ENCODE data around the gene PPP1R9B.
A peak's percentile ranks its signal among the peaks of the same experiment; 100 is the strongest.

PPP1R9B gene

GRCh38 chr17:50150354-50151040 is at the start of gene PPP1R9B:
Gene PPP1R9B, minus strand, starts transcription at chr17:50150677. Its CDS starts 164 bp downstream, at chr17:50150513.
- DNase-seq = no peak

- DNase-seq = peak; percentile 96
Observed at GRCh38 chr17:50199803-50200456, 49.5 kb upstream of the PPP1R9B start.

- DNase-seq = peak; percentile 56
Observed at GRCh38 chr17:50199211-50199802, 48.8 kb upstream of the PPP1R9B start.

- DNase-seq = peak; percentile 66
Observed at GRCh38 chr17:50198026-50198669, 47.7 kb upstream of the PPP1R9B start.

GRCh38 chr17:50196826-50197225 is 46.3 kb upstream of the PPP1R9B start:
- peak; percentile 93 for DNase-seq

GRCh38 chr17:50196036-50196435 is 45.6 kb upstream of the PPP1R9B start:
- no peak for DNase-seq

GRCh38 chr17:50194934-50195865 is 44.7 kb upstream of the PPP1R9B start:
- DNase-seq = peak; percentile 79

GRCh38 chr17:50194140-50194933 is 43.9 kb upstream of the PPP1R9B start:
- DNase-seq = peak; percentile 56

- DNase-seq = peak; percentile 59
Observed at GRCh38 chr17:50192618-50193291, 42.3 kb upstream of the PPP1R9B start.

GRCh38 chr17:50192144-50192617 is 41.7 kb upstream of the PPP1R9B start:
- peak; percentile 64 for DNase-seq

- DNase-seq = peak; percentile 78
Observed at GRCh38 chr17:50191359-50192143, 41.1 kb upstream of the PPP1R9B start.

- DNase-seq = peak; percentile 82
Observed at GRCh38 chr17:50190603-50191358, 40.3 kb upstream of the PPP1R9B start.

- DNase-seq = no peak
Observed at GRCh38 chr17:50190293-50190602, 39.8 kb upstream of the PPP1R9B start.

GRCh38 chr17:50189550-50190292 is 39.2 kb upstream of the PPP1R9B start:
- DNase-seq = peak; percentile 78

GRCh38 chr17:50188921-50189549 is 38.6 kb upstream of the PPP1R9B start:
- DNase-seq = peak; percentile 78

GRCh38 chr17:50188531-50188920 is 38.0 kb upstream of the PPP1R9B start:
- peak; percentile 77 for DNase-seq

GRCh38 chr17:50187751-50188530 is 37.5 kb upstream of the PPP1R9B start:
- peak; percentile 82 for DNase-seq

All from fibroblast of skin of right biceps (primary cell).